Fibroblast of lung (primary cell): ENCODE measurements around the gene P3H3. TPM values are rescaled to one million over a fixed set of nuclear protein-coding genes. Genes with fewer than 3 reads are reported as not detected.

ENCODE experiments used
- DNase-seq, 2 donors: peaks; one replicate each; pipeline versions ENCODE4 v3.0.0 to v3.0.0-alpha.2; 2010; ENCODE audit warnings: low read depth in 2 of 2
- H2AFZ ChIP-seq: 2 replicates; pipeline ENCODE4 v1.5.1; 2012; ENCODE audit warnings: low read length, control low read depth, inconsistent platforms
- H3K27ac ChIP-seq: 2 replicates; pipeline ENCODE4 v1.5.1; 2011; ENCODE audit warnings: low read length, control low read depth; ENCODE audit not compliant: insufficient read depth
- H3K27me3 ChIP-seq: 2 replicates; pipeline ENCODE4 v1.5.1; 2011; ENCODE audit warnings: mild to moderate bottlenecking, low read length; ENCODE audit not compliant: control insufficient read depth, insufficient read depth
- H3K36me3 ChIP-seq: 2 replicates; pipeline ENCODE4 v1.5.1; 2011; ENCODE audit warnings: low read length; ENCODE audit not compliant: control insufficient read depth, insufficient read depth
- H3K4me1 ChIP-seq: 2 replicates; pipeline ENCODE4 v1.5.1; 2011; ENCODE audit warnings: low read length; ENCODE audit not compliant: control insufficient read depth, insufficient read depth; ENCODE audit errors: extremely low read depth
- H3K4me2 ChIP-seq: 2 replicates; pipeline ENCODE4 v1.5.1; 2011; ENCODE audit warnings: low read length, control low read depth; ENCODE audit not compliant: insufficient read depth; ENCODE audit errors: extremely low read depth
- H3K4me3 ChIP-seq, 4 experiments: fragments of 200-600 bp in 1 of 4; sonication (generic) in 1 of 4; replicated peaks in 1 of 4; 2 replicates each; pipeline ENCODE4 v1.5.1; 2011 to 2016; ENCODE audit warnings: low read length in 4 of 4, low read depth in 3 of 4, mild to moderate bottlenecking in 3 of 4, control low read depth in 2 of 4, inconsistent platforms in 1 of 4, mixed read lengths in 1 of 4; ENCODE audit not compliant: insufficient read depth in 1 of 4; ENCODE audit errors: control extremely low read depth in 1 of 4
- H3K79me2 ChIP-seq: 2 replicates; pipeline ENCODE4 v1.5.1; 2012; ENCODE audit warnings: mild to moderate bottlenecking, low read length, inconsistent platforms; ENCODE audit not compliant: control insufficient read depth, insufficient read depth
- H3K9ac ChIP-seq: 2 replicates; pipeline ENCODE4 v1.5.1; 2011; ENCODE audit warnings: mild to moderate bottlenecking, low read length, control low read depth; ENCODE audit not compliant: insufficient read depth
- H3K9me3 ChIP-seq: 2 replicates; pipeline ENCODE4 v1.5.1; 2012; ENCODE audit warnings: low read depth, low read length; ENCODE audit not compliant: control insufficient read depth, insufficient read depth
- H4K20me1 ChIP-seq: 2 replicates; pipeline ENCODE4 v1.5.1; 2011; ENCODE audit warnings: low read length; ENCODE audit not compliant: control insufficient read depth, insufficient read depth; ENCODE audit errors: extremely low read depth
- CTCF ChIP-seq, 2 donors: IDR thresholded peaks in 1 of 2; conservative IDR thresholded peaks in 1 of 2; 1 replicate in 1 of 2; 2 replicates in 1 of 2; pipeline ENCODE4 v1.5.1; 2011 to 2012; ENCODE audit warnings: low read length in 2 of 2, control low read depth in 1 of 2, inconsistent platforms in 1 of 2, low read depth in 1 of 2, mild to moderate bottlenecking in 1 of 2
- EZH2 ChIP-seq: IDR thresholded peaks from 2 replicates; pipeline ENCODE4 v1.5.1; 2012; ENCODE audit warnings: low read length, control low read depth, mild to moderate bottlenecking; ENCODE audit errors: missing control alignments
- polyA plus RNA-seq, 2 donors: library from polyadenylated mRNA; depleted of rRNA in 1 of 2; stranded (reverse) in 1 of 2; unstranded in 1 of 2; fragments of >200 nt; gene quantifications; 2 replicates each; pipeline ENCODE4 v1.2.1, GENCODE V29; 2011 to 2012; ENCODE audit warnings: missing spikeins in 1 of 2
- total RNA-seq: library from RNA; depleted of rRNA; stranded (reverse); fragments of >200 nt; gene quantifications from 2 replicates; pipeline ENCODE4 v1.2.1, GENCODE V29; 2014

The P3H3 gene
- total and polyA plus RNA-seq, 2 donors (not counting 1 experiment from before 2014, with no cell fraction given) = 44.0 to 96.3 TPM

- peaks cover 17% of the 10 kb centered on the region for H3K4me1 ChIP-seq
- no peak overlapping the region for H3K9ac ChIP-seq
- H3K4me3 ChIP-seq = no peak overlapping the region
- DNase-seq = no peak
- no peak for TF ChIP-seq CTCF (conservative IDR thresholded peaks at IDR 0.05 in 1 of 2, IDR thresholded peaks at IDR 0.05 in 1 of 2; ENCODE audit: low read depth in 1 of 2, low read length in 2 of 2)
- no peak for TF ChIP-seq EZH2
- no peaks in the 10 kb centered on the region for H3K9me3 ChIP-seq
- peaks cover 32% of the 10 kb centered on the region for H3K79me2 ChIP-seq
- no peak overlapping the region for H3K4me2 ChIP-seq
- H2AFZ ChIP-seq = no peak overlapping the region
- no peaks in the 10 kb centered on the region for H4K20me1 ChIP-seq
- no peaks in the 10 kb centered on the region for H3K27me3 ChIP-seq
- H3K27ac ChIP-seq = no peak overlapping the region
- H3K36me3 ChIP-seq = peaks cover 25% of the 10 kb centered on the region
Measured at GRCh38 chr12:6855322-6855721, 27.1 kb downstream of the P3H3 start.

- Histone ChIP-seq H3K79me2 (peaks cover 16% of the 10 kb centered on the region), H2AFZ (no peak overlapping the region), H3K27me3 (no peaks in the 10 kb centered on the region), H3K4me3 (no peak overlapping the region), H3K9me3 (no peaks in the 10 kb centered on the region), H4K20me1 (no peaks in the 10 kb centered on the region), H3K4me1 (peaks cover 5% of the 10 kb centered on the region), H3K4me2 (no peak overlapping the region), H3K27ac (no peak overlapping the region), H3K9ac (no peak overlapping the region), H3K36me3 (peaks cover 39% of the 10 kb centered on the region)
- DNase-seq = no peak
- no peak for TF ChIP-seq EZH2
- TF ChIP-seq CTCF (conservative IDR thresholded peaks at IDR 0.05 in 1 of 2, IDR thresholded peaks at IDR 0.05 in 1 of 2; ENCODE audit: low read depth in 1 of 2, low read length in 2 of 2) = no peak
Measured at GRCh38 chr12:6858799-6859198, 30.6 kb downstream of the P3H3 start.

- H3K9ac ChIP-seq = no peak overlapping the region
- no peak overlapping the region for H3K4me2 ChIP-seq
- no peak overlapping the region for H3K4me3 ChIP-seq
- H3K4me1 ChIP-seq = no peaks in the 10 kb centered on the region
- H3K36me3 ChIP-seq = peaks cover 41% of the 10 kb centered on the region
- no peak overlapping the region for H2AFZ ChIP-seq
- DNase-seq = no peak
- peaks cover 4% of the 10 kb centered on the region for H3K79me2 ChIP-seq
- H4K20me1 ChIP-seq = no peaks in the 10 kb centered on the region
- H3K27ac ChIP-seq = no peak overlapping the region
- no peaks in the 10 kb centered on the region for H3K27me3 ChIP-seq
- no peaks in the 10 kb centered on the region for H3K9me3 ChIP-seq
- TF ChIP-seq EZH2 (no peak), CTCF (conservative IDR thresholded peaks at IDR 0.05 in 1 of 2, IDR thresholded peaks at IDR 0.05 in 1 of 2; ENCODE audit: low read depth in 1 of 2, low read length in 2 of 2) (no peak)
Measured at GRCh38 chr12:6860116-6860515, 31.9 kb downstream of the P3H3 start.
